Measurements from ENCODE around the gene NDUFA12.
"Not testable (repeated sequence)": the region's sequence is repeated elsewhere in the genome, so short reads cannot be mapped to it uniquely, and the experiment has no call there.

The NDUFA12 gene

GRCh38 chr12:94994312-94994711 is 9.2 kb downstream of the NDUFA12 start:
- TF ChIP-seq ZNF70 (CRISPR knock-in tag; IDR thresholded peaks at IDR 0.05) (no peak), CSRNP3 (CRISPR knock-in tag; IDR thresholded peaks at IDR 0.05) (no peak), TSHZ2 (CRISPR knock-in tag; IDR thresholded peaks at IDR 0.05) (no peak), PATZ1 (CRISPR knock-in tag; IDR thresholded peaks at IDR 0.05; ENCODE audit: borderline replicate concordance) (no peak)
- peak; percentile 77 for ATAC-seq

- ATAC-seq = not testable (repeated sequence)
Measured at GRCh38 chr12:94993855-94994254, 9.6 kb downstream of the NDUFA12 start.

- TF ChIP-seq GLIS3 (CRISPR knock-in tag; IDR thresholded peaks at IDR 0.05) (no peak), ZNF70 (CRISPR knock-in tag; IDR thresholded peaks at IDR 0.05) (no peak), TOX (CRISPR knock-in tag; IDR thresholded peaks at IDR 0.05; ENCODE audit: borderline replicate concordance) (no peak), SNAI2 (CRISPR knock-in tag; IDR thresholded peaks at IDR 0.05) (no peak), ESRRG (CRISPR knock-in tag; IDR thresholded peaks at IDR 0.05) (no peak), PATZ1 (CRISPR knock-in tag; IDR thresholded peaks at IDR 0.05; ENCODE audit: borderline replicate concordance) (no peak), OSR1 (CRISPR knock-in tag; IDR thresholded peaks at IDR 0.05) (no peak), ZNF565 (CRISPR knock-in tag; conservative IDR thresholded peaks at IDR 0.05; ENCODE audit: low read depth) (no peak), POU6F1 (CRISPR knock-in tag; IDR thresholded peaks at IDR 0.05; ENCODE audit: borderline replicate concordance, low read depth) (no peak), TCF4 (CRISPR knock-in tag; IDR thresholded peaks at IDR 0.05; ENCODE audit: borderline replicate concordance) (no peak), BACH2 (CRISPR knock-in tag; IDR thresholded peaks at IDR 0.05; ENCODE audit: borderline replicate concordance) (no peak), ZFP3 (CRISPR knock-in tag; IDR thresholded peaks at IDR 0.05) (no peak), CSRNP3 (CRISPR knock-in tag; IDR thresholded peaks at IDR 0.05) (no peak), CSDC2 (CRISPR knock-in tag; IDR thresholded peaks at IDR 0.05) (no peak), ARNTL (CRISPR knock-in tag; IDR thresholded peaks at IDR 0.05; ENCODE audit: borderline replicate concordance, low read depth) (no peak), ZC3H10 (CRISPR knock-in tag; IDR thresholded peaks at IDR 0.05) (no peak)
- ATAC-seq = no peak
Measured at GRCh38 chr12:94990222-94990621, 13.3 kb downstream of the NDUFA12 start.

Measured in SK-N-SH treated with all-trans-retinoic acid at 6 μM for 48 hours (cell line).